ENCODE results near the gene FARS2. TPM values are rescaled to one million over a fixed set of nuclear protein-coding genes. Genes with fewer than 3 reads are reported as not detected.
"Not testable (repeated sequence)": the region's sequence is repeated elsewhere in the genome, so short reads cannot be mapped to it uniquely, and the experiment has no call there.

Gene FARS2
- total RNA-seq, 1 experiment from 2014 or later, result 24.7 TPM

GRCh38 chr6:5665173-5665572 lies 403.9 kb downstream of the FARS2 start:
- DNase-seq (ENCODE audit: low read depth), result no peak

- DNase-seq (ENCODE audit: low read depth), result no peak
These were observed 404.4 kb downstream of the FARS2 start for GRCh38 chr6:5665667-5666066.

GRCh38 chr6:5666695-5667094 lies 405.4 kb downstream of the FARS2 start:
- no peak for DNase-seq (ENCODE audit: low read depth)

GRCh38 chr6:5667737-5668136 lies 406.4 kb downstream of the FARS2 start:
- no peak for DNase-seq (ENCODE audit: low read depth)

GRCh38 chr6:5670381-5670780 lies 409.1 kb downstream of the FARS2 start:
- no peak for DNase-seq (ENCODE audit: low read depth)

GRCh38 chr6:5670811-5671561 lies 409.7 kb downstream of the FARS2 start:
- DNase-seq (ENCODE audit: low read depth), result peak; percentile 29

- peak; percentile 32 for DNase-seq (ENCODE audit: low read depth)
These were observed 410.6 kb downstream of the FARS2 start for GRCh38 chr6:5671601-5672559.

GRCh38 chr6:5672581-5673011 lies 411.3 kb downstream of the FARS2 start:
- peak; percentile 89 for DNase-seq (ENCODE audit: low read depth)

- peak; percentile 13 for DNase-seq (ENCODE audit: low read depth)
These were observed 411.9 kb downstream of the FARS2 start for GRCh38 chr6:5673019-5673790.

GRCh38 chr6:5674141-5674540 lies 412.8 kb downstream of the FARS2 start:
- DNase-seq (ENCODE audit: low read depth), result no peak

GRCh38 chr6:5674721-5675120 lies 413.4 kb downstream of the FARS2 start:
- no peak for DNase-seq (ENCODE audit: low read depth)

- no peak for DNase-seq (ENCODE audit: low read depth)
These were observed 415.4 kb downstream of the FARS2 start for GRCh38 chr6:5676701-5677100.

GRCh38 chr6:5677219-5678000 lies 416.1 kb downstream of the FARS2 start:
- no peak for DNase-seq (ENCODE audit: low read depth)

GRCh38 chr6:5679270-5679669 lies 418.0 kb downstream of the FARS2 start:
- no peak for DNase-seq (ENCODE audit: low read depth)

- no peak for DNase-seq (ENCODE audit: low read depth)
These were observed 418.4 kb downstream of the FARS2 start for GRCh38 chr6:5679691-5680090.

GRCh38 chr6:5680095-5680494 lies 418.8 kb downstream of the FARS2 start:
- DNase-seq (ENCODE audit: low read depth), result no peak

GRCh38 chr6:5681480-5681879 lies 420.2 kb downstream of the FARS2 start:
- DNase-seq (ENCODE audit: low read depth), result no peak

GRCh38 chr6:5682530-5682929 lies 421.2 kb downstream of the FARS2 start:
- DNase-seq (ENCODE audit: low read depth), result no peak

GRCh38 chr6:5683747-5684146 lies 422.4 kb downstream of the FARS2 start:
- DNase-seq (ENCODE audit: low read depth), result not testable (repeated sequence)

GRCh38 chr6:5684320-5685053 lies 423.2 kb downstream of the FARS2 start:
- no peak for DNase-seq (ENCODE audit: low read depth)
